Keratinocyte (primary cell): ENCODE results near the gene ZNF680.

Experiments
- EZH2 ChIP-seq: IDR thresholded peaks from one replicate; pipeline ENCODE4 v1.6.1; 2012; ENCODE audit warnings: inconsistent platforms, mild to moderate bottlenecking, low read length, moderate library complexity
- TF ChIP-seq, protein P1 (sequence below), 3 experiments: IDR thresholded peaks in 1 of 3; conservative IDR thresholded peaks in 1 of 3; optimal IDR thresholded peaks in 1 of 3; 2 replicates in 2 of 3; 3 replicates in 1 of 3; pipeline versions ENCODE3 to v1.5.1; 2011; ENCODE audit warnings: low read length in 3 of 3, mild to moderate bottlenecking in 3 of 3, moderate library complexity in 2 of 3, control low read depth in 1 of 3, inconsistent platforms in 1 of 3; ENCODE audit not compliant: insufficient read depth in 2 of 3; ENCODE audit errors: extremely low read depth in 1 of 3

DNA sequence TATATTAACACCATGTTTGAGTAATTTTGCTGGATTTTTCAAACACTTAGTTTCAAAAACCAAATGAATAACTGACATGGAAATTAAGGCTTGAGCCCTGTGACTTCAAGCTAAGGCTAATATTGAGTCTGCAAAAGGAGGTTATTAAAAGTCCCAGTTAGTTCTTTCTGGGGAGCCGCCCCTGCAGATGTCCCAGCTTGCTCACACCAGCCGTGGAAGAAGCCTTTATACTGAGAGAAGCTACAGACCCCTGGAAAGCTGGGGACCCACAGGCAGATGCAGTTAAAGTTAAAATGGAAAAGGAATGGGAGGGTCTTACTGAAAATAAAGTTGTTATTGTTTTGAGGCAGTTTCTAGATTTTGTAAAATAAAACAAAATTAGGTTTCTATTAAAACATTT, 18.5 kb upstream of the ZNF680 start:
- TF ChIP-seq, protein P1, sequence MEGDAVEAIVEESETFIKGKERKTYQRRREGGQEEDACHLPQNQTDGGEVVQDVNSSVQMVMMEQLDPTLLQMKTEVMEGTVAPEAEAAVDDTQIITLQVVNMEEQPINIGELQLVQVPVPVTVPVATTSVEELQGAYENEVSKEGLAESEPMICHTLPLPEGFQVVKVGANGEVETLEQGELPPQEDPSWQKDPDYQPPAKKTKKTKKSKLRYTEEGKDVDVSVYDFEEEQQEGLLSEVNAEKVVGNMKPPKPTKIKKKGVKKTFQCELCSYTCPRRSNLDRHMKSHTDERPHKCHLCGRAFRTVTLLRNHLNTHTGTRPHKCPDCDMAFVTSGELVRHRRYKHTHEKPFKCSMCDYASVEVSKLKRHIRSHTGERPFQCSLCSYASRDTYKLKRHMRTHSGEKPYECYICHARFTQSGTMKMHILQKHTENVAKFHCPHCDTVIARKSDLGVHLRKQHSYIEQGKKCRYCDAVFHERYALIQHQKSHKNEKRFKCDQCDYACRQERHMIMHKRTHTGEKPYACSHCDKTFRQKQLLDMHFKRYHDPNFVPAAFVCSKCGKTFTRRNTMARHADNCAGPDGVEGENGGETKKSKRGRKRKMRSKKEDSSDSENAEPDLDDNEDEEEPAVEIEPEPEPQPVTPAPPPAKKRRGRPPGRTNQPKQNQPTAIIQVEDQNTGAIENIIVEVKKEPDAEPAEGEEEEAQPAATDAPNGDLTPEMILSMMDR (optimal IDR thresholded peaks at IDR 0.05 in 1 of 3, IDR thresholded peaks at IDR 0.05 in 1 of 3, conservative IDR thresholded peaks at IDR 0.05 in 1 of 3; ENCODE audit: extremely low read depth in 1 of 3, insufficient read depth in 2 of 3, low read length in 3 of 3), result no peak
- TF ChIP-seq EZH2, result no peak
